D341Med (cell line): ENCODE data around the gene LYZ.

Experiments
- DNase-seq: peaks from one replicate; pipeline ENCODE4 v3.0.0; 2012; ENCODE audit warnings: low spot score

The LYZ gene

DNA sequence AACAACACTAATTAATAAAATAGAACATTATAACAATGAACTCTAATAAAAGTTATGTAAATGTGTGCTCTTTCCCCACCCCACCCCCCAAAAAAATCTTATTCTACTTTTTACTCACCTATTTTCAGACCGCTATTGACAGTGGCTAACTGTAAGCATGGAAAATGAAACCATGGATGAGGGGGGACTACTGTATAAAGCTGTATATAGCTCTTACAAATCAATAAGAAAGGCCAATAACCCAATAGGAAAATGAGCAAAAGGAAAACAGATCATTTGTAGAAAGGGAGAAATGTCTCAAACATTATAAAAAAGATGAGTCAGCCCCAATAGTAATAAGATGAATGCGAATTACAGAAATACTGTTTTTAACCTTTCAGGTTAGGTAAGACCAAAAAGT is 38.7 kb downstream of the LYZ start:
- no peak for DNase-seq

DNA sequence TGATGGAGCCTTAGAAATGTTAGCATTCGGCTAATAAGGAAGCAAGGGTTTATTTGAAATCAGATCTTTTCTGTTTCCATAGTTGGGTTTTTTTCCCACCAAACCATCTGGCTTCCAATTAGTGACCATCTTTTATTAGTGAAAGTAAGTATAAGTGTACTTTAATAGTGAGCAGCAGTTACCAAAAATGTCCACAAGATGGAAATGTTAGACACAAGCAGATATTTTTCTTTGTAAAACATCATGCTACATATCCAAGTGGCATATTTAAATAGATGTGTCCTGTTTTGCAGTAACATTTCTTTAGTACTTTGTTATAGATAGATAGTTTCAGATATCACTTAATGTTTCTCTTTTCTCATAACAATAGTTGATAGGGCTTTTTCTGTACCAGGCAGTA is 40.2 kb downstream of the LYZ start:
- DNase-seq, result peak; percentile 29

DNA sequence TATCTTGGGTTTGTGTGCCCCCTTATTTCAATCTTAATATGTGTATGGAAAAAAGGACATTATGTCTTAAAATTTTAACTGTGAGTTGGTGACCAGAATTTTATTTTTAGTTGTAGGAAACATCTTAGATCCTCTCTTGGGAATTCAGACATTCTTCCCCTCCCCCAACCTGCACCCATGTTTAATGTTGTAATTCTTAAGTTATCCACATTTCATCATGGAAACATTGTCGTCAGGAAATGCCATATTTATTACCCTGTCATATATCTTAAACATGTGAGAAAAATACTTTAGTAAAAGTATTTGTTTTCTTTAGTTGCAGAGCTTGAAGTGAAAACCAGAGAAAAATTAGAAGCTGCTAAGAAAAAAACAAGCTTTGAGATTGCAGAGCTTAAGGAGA is 41.6 kb downstream of the LYZ start:
- DNase-seq, result no peak

DNA sequence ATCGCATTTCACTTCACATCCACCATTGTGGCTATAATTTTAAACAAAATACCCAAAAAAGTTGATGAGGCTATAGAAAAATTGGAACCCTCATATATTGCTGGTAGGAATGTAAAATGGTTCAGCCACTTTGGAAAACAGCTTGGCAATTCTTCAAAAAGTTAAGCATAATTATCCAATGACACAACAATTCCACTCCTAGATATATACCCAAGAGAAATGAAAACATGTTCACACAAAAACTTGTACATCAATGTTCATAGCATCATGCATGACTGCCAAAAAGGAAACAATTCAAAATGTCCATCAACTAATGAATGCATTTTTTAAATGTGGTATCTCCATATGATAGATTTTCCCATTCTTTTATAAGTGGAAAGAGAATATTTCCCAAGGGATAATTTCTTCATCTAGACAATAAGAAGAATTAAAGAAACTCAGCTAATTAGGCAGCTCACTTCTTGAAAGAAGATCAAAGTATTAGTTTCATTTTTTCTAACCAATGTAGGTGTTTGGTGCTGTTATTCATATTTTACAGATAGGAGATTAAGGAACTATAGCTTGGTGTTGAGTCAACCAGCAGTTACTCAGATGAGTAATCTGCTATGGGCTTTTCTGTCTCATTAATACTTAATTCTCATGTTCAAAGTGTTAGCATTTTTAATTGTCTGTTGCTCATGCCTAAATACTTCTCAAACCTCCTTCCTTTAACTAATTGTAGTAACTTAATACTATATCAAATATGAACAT is 44.2 kb downstream of the LYZ start:
- DNase-seq, result no peak

DNA sequence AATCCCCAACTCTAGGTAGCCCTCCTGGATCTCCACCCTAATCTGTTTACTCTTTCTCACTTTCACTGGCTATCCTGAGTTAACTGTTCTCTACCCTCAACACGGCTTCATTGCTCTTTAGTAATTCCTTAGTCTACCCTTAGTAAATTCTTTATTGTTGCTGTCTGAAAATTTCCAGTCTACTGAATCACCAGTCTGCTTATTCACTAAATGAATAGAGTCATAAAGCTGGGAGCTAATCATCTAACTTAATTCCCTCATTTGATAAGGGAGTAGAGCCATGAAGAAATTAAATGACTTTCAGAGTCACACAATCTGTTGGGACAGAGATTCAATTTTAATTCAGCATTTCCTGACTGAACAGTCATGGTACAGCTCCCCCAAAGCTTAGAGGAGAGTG is 47.9 kb downstream of the LYZ start:
- DNase-seq, result no peak

DNA sequence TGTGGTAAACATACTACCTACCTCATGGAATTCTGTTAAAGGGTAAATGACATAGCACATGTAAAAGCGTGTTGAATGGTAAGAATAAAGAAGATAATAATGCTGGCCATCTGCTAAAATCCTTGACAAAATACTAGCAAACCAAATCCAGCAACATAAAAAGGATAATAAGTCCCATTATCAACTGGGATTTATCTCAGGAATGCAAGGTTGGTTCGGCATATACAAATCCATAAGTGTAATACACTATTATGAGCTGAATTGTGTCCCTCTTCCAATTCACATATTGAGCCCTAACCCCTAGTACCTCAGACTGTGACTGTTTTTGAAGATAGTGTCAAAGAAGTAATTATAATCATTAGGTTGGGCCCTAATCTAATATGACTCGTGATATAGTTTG is 48.8 kb downstream of the LYZ start:
- no peak for DNase-seq

DNA sequence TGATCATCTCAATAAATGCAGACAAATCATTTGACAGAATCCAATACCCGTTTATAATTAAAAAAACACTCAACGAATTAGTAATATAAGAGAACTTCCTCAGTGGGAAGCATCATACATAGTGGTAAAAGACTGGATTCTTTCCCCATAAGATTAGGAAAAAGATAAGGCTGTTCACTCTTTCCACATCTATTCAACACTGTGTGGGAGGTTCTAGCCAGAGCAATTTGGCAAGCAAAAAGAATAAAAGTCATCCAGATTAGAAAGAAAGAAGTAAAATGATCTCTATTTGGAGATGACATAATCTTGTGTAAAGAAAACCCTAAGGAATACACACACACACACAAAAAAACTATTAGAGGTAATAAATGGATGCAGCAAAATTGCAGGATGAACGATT is 49.8 kb downstream of the LYZ start:
- DNase-seq, result no peak

DNA sequence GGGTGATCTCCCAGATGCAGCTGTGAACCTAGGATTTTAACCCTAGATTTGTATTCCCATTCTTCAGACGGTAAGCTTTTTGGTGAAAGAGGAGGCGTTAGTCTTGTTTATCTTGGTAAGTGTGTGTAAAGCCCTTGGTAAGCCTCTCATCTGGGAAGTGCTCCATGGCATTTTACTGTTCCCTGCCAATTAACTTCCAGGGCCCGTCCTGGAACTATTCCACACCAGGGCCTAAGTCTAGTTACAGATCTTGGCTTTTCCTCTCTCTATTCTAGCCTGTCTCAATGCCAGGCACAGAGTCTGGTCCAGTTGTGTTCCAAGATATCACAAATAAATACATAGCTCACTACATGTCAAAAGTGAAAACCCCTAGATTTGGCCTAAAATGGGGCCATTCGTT is 53.8 kb downstream of the LYZ start:
- no peak for DNase-seq
